ENCODE data around the gene RIPK1.

DNA sequence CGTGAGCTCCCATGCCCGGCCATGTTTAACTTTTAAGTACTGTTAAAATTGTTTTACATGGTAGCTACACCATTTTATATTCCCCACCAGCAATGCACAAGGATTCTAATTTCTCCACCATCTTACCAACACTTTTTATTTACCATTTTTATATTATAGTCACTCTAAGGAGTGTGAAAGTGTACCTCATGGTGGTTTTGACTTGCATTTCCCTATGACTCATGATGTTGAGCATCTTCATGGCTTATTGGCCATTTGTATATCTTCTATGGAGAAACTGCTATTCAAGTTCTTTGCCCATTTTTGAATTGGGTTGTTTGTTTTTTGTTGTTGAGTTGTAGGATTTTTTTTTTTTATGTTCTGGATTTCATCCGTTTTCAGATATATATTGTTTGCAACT lies 34.6 kb downstream of the RIPK1 start:
- no peak for TF ChIP-seq POLR2A (IDR thresholded peaks at IDR 0.05)
- TF ChIP-seq, protein P1, sequence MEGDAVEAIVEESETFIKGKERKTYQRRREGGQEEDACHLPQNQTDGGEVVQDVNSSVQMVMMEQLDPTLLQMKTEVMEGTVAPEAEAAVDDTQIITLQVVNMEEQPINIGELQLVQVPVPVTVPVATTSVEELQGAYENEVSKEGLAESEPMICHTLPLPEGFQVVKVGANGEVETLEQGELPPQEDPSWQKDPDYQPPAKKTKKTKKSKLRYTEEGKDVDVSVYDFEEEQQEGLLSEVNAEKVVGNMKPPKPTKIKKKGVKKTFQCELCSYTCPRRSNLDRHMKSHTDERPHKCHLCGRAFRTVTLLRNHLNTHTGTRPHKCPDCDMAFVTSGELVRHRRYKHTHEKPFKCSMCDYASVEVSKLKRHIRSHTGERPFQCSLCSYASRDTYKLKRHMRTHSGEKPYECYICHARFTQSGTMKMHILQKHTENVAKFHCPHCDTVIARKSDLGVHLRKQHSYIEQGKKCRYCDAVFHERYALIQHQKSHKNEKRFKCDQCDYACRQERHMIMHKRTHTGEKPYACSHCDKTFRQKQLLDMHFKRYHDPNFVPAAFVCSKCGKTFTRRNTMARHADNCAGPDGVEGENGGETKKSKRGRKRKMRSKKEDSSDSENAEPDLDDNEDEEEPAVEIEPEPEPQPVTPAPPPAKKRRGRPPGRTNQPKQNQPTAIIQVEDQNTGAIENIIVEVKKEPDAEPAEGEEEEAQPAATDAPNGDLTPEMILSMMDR (IDR thresholded peaks at IDR 0.05), result no peak
